ENCODE results near the gene EDAR. TPM values are rescaled to one million over a fixed set of nuclear protein-coding genes. Genes with fewer than 3 reads are reported as not detected.

The EDAR gene
- total RNA-seq, 1 donor from 2014 or later = not detected

GRCh38 chr2:108932736-108933332 is 56.2 kb downstream of the EDAR start:
- Mint-ChIP-seq H3K27ac (ENCODE audit: unreplicated experiment) (no peak overlapping the region), H3K27me3 (ENCODE audit: unreplicated experiment) (no peaks in the 10 kb centered on the region)

GRCh38 chr2:108931372-108931771 is 57.6 kb downstream of the EDAR start:
- H3K4me3 Mint-ChIP-seq (ENCODE audit: unreplicated experiment) = no peak overlapping the region
- H3K36me3 Mint-ChIP-seq (ENCODE audit: unreplicated experiment) = no peaks in the 10 kb centered on the region
- TF ChIP-seq CTCF (IDR thresholded peaks at IDR 0.05; ENCODE audit: partially characterized antibody, unreplicated experiment) = no peak
- no peak for DNase-seq
- peaks cover 13% of the 10 kb centered on the region for H3K4me1 Mint-ChIP-seq (ENCODE audit: low read depth, unreplicated experiment)
- no peaks in the 10 kb centered on the region for H3K27me3 Mint-ChIP-seq (ENCODE audit: unreplicated experiment)
- peaks cover 6% of the 10 kb centered on the region for H3K9me3 Mint-ChIP-seq (ENCODE audit: unreplicated experiment)
- H3K27ac Mint-ChIP-seq (ENCODE audit: unreplicated experiment) = no peak overlapping the region

More at GRCh38 chr2:108932736-108933332, 56.2 kb downstream of the EDAR start:
- peaks cover 13% of the 10 kb centered on the region for H3K4me1 Mint-ChIP-seq (ENCODE audit: low read depth, unreplicated experiment)
- H3K4me3 Mint-ChIP-seq (ENCODE audit: unreplicated experiment) = no peak overlapping the region
- TF ChIP-seq CTCF (IDR thresholded peaks at IDR 0.05; ENCODE audit: partially characterized antibody, unreplicated experiment) = no peak
- DNase-seq = no peak
- peaks cover 6% of the 10 kb centered on the region for H3K9me3 Mint-ChIP-seq (ENCODE audit: unreplicated experiment)
- H3K36me3 Mint-ChIP-seq (ENCODE audit: unreplicated experiment) = no peaks in the 10 kb centered on the region

- H3K9me3 Mint-ChIP-seq (ENCODE audit: unreplicated experiment) = peaks cover 6% of the 10 kb centered on the region
- H3K4me3 Mint-ChIP-seq (ENCODE audit: unreplicated experiment) = no peak overlapping the region
- TF ChIP-seq CTCF (IDR thresholded peaks at IDR 0.05; ENCODE audit: partially characterized antibody, unreplicated experiment) = no peak
- peaks cover 9% of the 10 kb centered on the region for H3K4me1 Mint-ChIP-seq (ENCODE audit: low read depth, unreplicated experiment)
- H3K27me3 Mint-ChIP-seq (ENCODE audit: unreplicated experiment) = no peaks in the 10 kb centered on the region
- no peaks in the 10 kb centered on the region for H3K36me3 Mint-ChIP-seq (ENCODE audit: unreplicated experiment)
- DNase-seq = no peak
- H3K27ac Mint-ChIP-seq (ENCODE audit: unreplicated experiment) = no peak overlapping the region
Measured at GRCh38 chr2:108929807-108930425, 59.1 kb downstream of the EDAR start.

- Mint-ChIP-seq H3K27ac (ENCODE audit: unreplicated experiment) (no peak overlapping the region), H3K27me3 (ENCODE audit: unreplicated experiment) (peaks cover 3% of the 10 kb centered on the region), H3K4me1 (ENCODE audit: low read depth, unreplicated experiment) (peaks cover 8% of the 10 kb centered on the region), H3K36me3 (ENCODE audit: unreplicated experiment) (no peaks in the 10 kb centered on the region), H3K9me3 (ENCODE audit: unreplicated experiment) (peaks cover 8% of the 10 kb centered on the region), H3K4me3 (ENCODE audit: unreplicated experiment) (no peak overlapping the region)
- no peak for DNase-seq
- TF ChIP-seq CTCF (IDR thresholded peaks at IDR 0.05; ENCODE audit: partially characterized antibody, unreplicated experiment) = peak; percentile 34
Measured at GRCh38 chr2:108928660-108929377, 60.2 kb downstream of the EDAR start.

All from glutamatergic neuron (in vitro differentiated cells).